ENCODE data around the gene BTN1A1. TPM values are rescaled to one million over a fixed set of nuclear protein-coding genes. Genes with fewer than 3 reads are reported as not detected.

The BTN1A1 gene
- total and polyA plus RNA-seq, 9 of the 15 experiments (the other 6 are each of a cell fraction or from before 2014, with no cell fraction given): 0.01 to 0.15 (median 0.06) TPM; not detected in 4

- TF ChIP-seq PRDM10 (IDR thresholded peaks at IDR 0.05; ENCODE audit: partially characterized antibody): no peak
- no peak for TF ChIP-seq HOMEZ (CRISPR knock-in tag; IDR thresholded peaks at IDR 0.05)
- TF ChIP-seq ADNP (tag; IDR thresholded peaks at IDR 0.05): no peak
- no peak for TF ChIP-seq TSHZ1 (CRISPR knock-in tag; IDR thresholded peaks at IDR 0.05)
- TF ChIP-seq RUNX1 (IDR thresholded peaks at IDR 0.05; ENCODE audit: low read depth): no peak
- no peak for TF ChIP-seq BACH1 (tag; IDR thresholded peaks at IDR 0.05)
- TF ChIP-seq ZBTB2 (IDR thresholded peaks at IDR 0.05): no peak
- no peak for TF ChIP-seq E2F8 (IDR thresholded peaks at IDR 0.05; ENCODE audit: low read depth, partially characterized antibody)
- TF ChIP-seq CBFB (CRISPR knock-in tag; IDR thresholded peaks at IDR 0.05): no peak
- TF ChIP-seq L3MBTL2 (IDR thresholded peaks at IDR 0.05): no peak
- TF ChIP-seq SNRNP70 (optimal IDR thresholded peaks at IDR 0.05; ENCODE audit: low read depth, low read length): no peak
- no peak for TF ChIP-seq MCM2 (IDR thresholded peaks at IDR 0.05; ENCODE audit: low read depth)
- no peak for TF ChIP-seq CREM (IDR thresholded peaks at IDR 0.05; ENCODE audit: low read depth)
- peak; percentile 2 for TF ChIP-seq BRD9 (IDR thresholded peaks at IDR 0.05; ENCODE audit: low read depth, partially characterized antibody)
- TF ChIP-seq HDAC1 (IDR thresholded peaks at IDR 0.05): no peak
Observed at GRCh38 chr6:26474439-26474881, 25.6 kb upstream of the BTN1A1 start (continued).
